GM10266 (cell line): ENCODE measurements around the gene CTCF.

Source experiments
- DNase-seq: peaks from one replicate; pipeline ENCODE4 v3.0.0; 2012; ENCODE audit errors: extremely low spot score
- CTCF ChIP-seq: IDR thresholded peaks from 2 replicates; pipeline ENCODE4 v1.5.1; 2012; ENCODE audit warnings: mild to moderate bottlenecking, low read depth; ENCODE audit not compliant: control insufficient read depth, insufficient read depth; ENCODE audit errors: missing control alignments

CTCF gene

GRCh38 chr16:67537270-67537635, 25.1 kb upstream of the CTCF start:
- no peak for TF ChIP-seq CTCF
- DNase-seq, result peak; percentile 78

- peak; percentile 90 for DNase-seq
- TF ChIP-seq CTCF, result no peak
These were observed 24.4 kb upstream of the CTCF start for GRCh38 chr16:67537636-67538591.

- no peak for TF ChIP-seq CTCF
- DNase-seq, result no peak
These were observed 23.6 kb upstream of the CTCF start for GRCh38 chr16:67538666-67539101.

- DNase-seq, result no peak
- no peak for TF ChIP-seq CTCF
These were observed 23.1 kb upstream of the CTCF start for GRCh38 chr16:67539271-67539670.

GRCh38 chr16:67539691-67540635, 22.4 kb upstream of the CTCF start:
- no peak for DNase-seq
- no peak for TF ChIP-seq CTCF

- no peak for DNase-seq
- no peak for TF ChIP-seq CTCF
These were observed 21.6 kb upstream of the CTCF start for GRCh38 chr16:67540756-67541155.
